HEK293T (cell line): ENCODE measurements around the gene ELF1.
"Not testable (repeated sequence)": the region's sequence is repeated elsewhere in the genome, so short reads cannot be mapped to it uniquely, and the experiment has no call there.

Source experiments
- CTCF ChIA-PET: fragments of 350-600 bp; formaldehyde crosslinking; extraction: SDS; loops from one replicate; lab custom pipeline; 2021; ENCODE audit warnings: antibody characterized with exemption, inconsistent platforms; lab: Yijun Ruan, JAX
- POLR2A ChIA-PET: fragments of 350-600 bp; formaldehyde crosslinking; extraction: SDS; loops from one replicate; lab custom pipeline; 2020; ENCODE audit warnings: antibody characterized with exemption, inconsistent platforms; lab: Yijun Ruan, JAX
- DNase-seq: peaks from one replicate; pipeline ENCODE4 v3.0.0; 2012; ENCODE audit warnings: mixed read lengths; ENCODE audit errors: extremely low spot score
- ARNT ChIP-seq: fragments of 450-650 bp; IDR thresholded peaks from 2 replicates; pipeline ENCODE4 v1.6.1; 2017; ENCODE audit warnings: mild to moderate bottlenecking
- BHLHE40 ChIP-seq: fragments of 450-650 bp; IDR thresholded peaks from 2 replicates; pipeline ENCODE4 v1.6.1; 2016; ENCODE audit warnings: mild to moderate bottlenecking, moderate library complexity, borderline replicate concordance
- CTBP1 ChIP-seq: fragments of 450-650 bp; IDR thresholded peaks from 2 replicates; pipeline ENCODE4 v1.6.1; 2016; ENCODE audit warnings: borderline replicate concordance
- ELF4 ChIP-seq: fragments of 450-650 bp; IDR thresholded peaks from 2 replicates; pipeline ENCODE4 v1.6.1; 2017; ENCODE audit warnings: antibody characterized with exemption
- FOXA1 ChIP-seq: fragments of 450-650 bp; IDR thresholded peaks from 2 replicates; pipeline ENCODE4 v1.6.1; 2016; ENCODE audit warnings: mild to moderate bottlenecking
- FOXK2 ChIP-seq: fragments of 450-650 bp; IDR thresholded peaks from 2 replicates; pipeline ENCODE4 v1.6.1; 2016; ENCODE audit warnings: mild to moderate bottlenecking
- FOXM1 ChIP-seq: fragments of 450-650 bp; IDR thresholded peaks from 2 replicates; pipeline ENCODE4 v1.6.1; 2017; ENCODE audit warnings: mild to moderate bottlenecking, borderline replicate concordance
- HDGF ChIP-seq: fragments of 450-650 bp; IDR thresholded peaks from 2 replicates; pipeline ENCODE4 v1.6.1; 2017; ENCODE audit warnings: antibody characterized with exemption, borderline replicate concordance
- L3MBTL2 ChIP-seq: fragments of 450-650 bp; conservative IDR thresholded peaks from 2 replicates; pipeline ENCODE4 v1.6.1; 2016; ENCODE audit warnings: mild to moderate bottlenecking
- LEF1 ChIP-seq: fragments of 450-650 bp; IDR thresholded peaks from 2 replicates; pipeline ENCODE4 v1.6.1; 2017; ENCODE audit warnings: mild to moderate bottlenecking, borderline replicate concordance
- NFRKB ChIP-seq: fragments of 450-650 bp; IDR thresholded peaks from 2 replicates; pipeline ENCODE4 v1.6.1; 2016; ENCODE audit warnings: mild to moderate bottlenecking, moderate library complexity
- PKNOX1 ChIP-seq: fragments of 450-650 bp; IDR thresholded peaks from 2 replicates; pipeline ENCODE4 v1.6.1; 2016
- SP1 ChIP-seq: fragments of 450-650 bp; IDR thresholded peaks from 2 replicates; pipeline ENCODE4 v1.6.1; 2017
- SUZ12 ChIP-seq: fragments of 450-650 bp; IDR thresholded peaks from 2 replicates; pipeline ENCODE4 v1.6.1; 2016; ENCODE audit warnings: mild to moderate bottlenecking
- TARDBP ChIP-seq: fragments of 450-650 bp; IDR thresholded peaks from 2 replicates; pipeline ENCODE4 v1.6.1; 2016
- ZNF384 ChIP-seq: fragments of 450-650 bp; IDR thresholded peaks from 2 replicates; pipeline ENCODE4 v1.6.1; 2016

ELF1 gene

GRCh38 chr13:40897053-40897452, 122.1 kb downstream of the ELF1 start:
- TF ChIP-seq ZNF384 (no peak), LEF1 (no peak), CTBP1 (no peak), SUZ12 (no peak), L3MBTL2 (no peak), FOXM1 (no peak), TARDBP (no peak), PKNOX1 (no peak), ELF4 (no peak), FOXA1 (no peak), NFRKB (no peak), HDGF (no peak), FOXK2 (no peak), ARNT (no peak), SP1 (no peak), BHLHE40 (no peak)
- ChIA-PET POLR2A (no interaction called here), CTCF (no interaction called here)
- no peak for DNase-seq

GRCh38 chr13:40895227-40896184, 123.6 kb downstream of the ELF1 start:
- no peak for DNase-seq
- POLR2A ChIA-PET: interaction anchor here (1.1 kb wide), 1 partner anchor 26 kb away, joined by 3 read pairs; no protein-coding TSS in a partner anchor
- no peak for TF ChIP-seq NFRKB
- TF ChIP-seq ARNT: no peak
- no peak for TF ChIP-seq L3MBTL2
- TF ChIP-seq PKNOX1: no peak
- no peak for TF ChIP-seq TARDBP
- no peak for TF ChIP-seq SUZ12
- no peak for TF ChIP-seq ZNF384
- no peak for TF ChIP-seq LEF1
- TF ChIP-seq FOXA1: no peak
- TF ChIP-seq FOXM1: no peak
- no peak for TF ChIP-seq CTBP1
- CTCF ChIA-PET: interaction anchor here (0.6 kb wide), 2 partner anchors 53 to 82 kb away, joined by 3 to 4 read pairs; no protein-coding TSS in a partner anchor

- DNase-seq, POLR2A ChIA-PET, CTCF ChIA-PET: not testable (repeated sequence)
These were observed 125.5 kb downstream of the ELF1 start for GRCh38 chr13:40893573-40893972.

GRCh38 chr13:40886017-40886416, 133.1 kb downstream of the ELF1 start:
- DNase-seq: no peak
- TF ChIP-seq SP1: no peak
- TF ChIP-seq PKNOX1: no peak
- no peak for TF ChIP-seq HDGF
- no peak for TF ChIP-seq ZNF384
- TF ChIP-seq NFRKB: no peak
- no peak for TF ChIP-seq ARNT
- TF ChIP-seq CTBP1: no peak
- no peak for TF ChIP-seq FOXK2
- no peak for TF ChIP-seq FOXM1
- TF ChIP-seq SUZ12: no peak
- no peak for TF ChIP-seq L3MBTL2
- no peak for TF ChIP-seq TARDBP
- no peak for TF ChIP-seq ELF4
- TF ChIP-seq BHLHE40: no peak
- TF ChIP-seq FOXA1: no peak
- no peak for TF ChIP-seq LEF1
- ChIA-PET CTCF (no interaction called here), POLR2A (no interaction called here)

- DNase-seq, POLR2A ChIA-PET, CTCF ChIA-PET: not testable (repeated sequence)
These were observed 134.9 kb downstream of the ELF1 start for GRCh38 chr13:40884175-40884574.
